HG03457 (cell line): ENCODE results near the gene NFIA.

Experiments used
- ATAC-seq: cut with Tn5 transposase; IDR thresholded peaks from one replicate; pipeline ENCODE4 v1.9.1; 2021; ENCODE audit warnings: moderate number of reproducible peaks; ENCODE audit not compliant: unreplicated experiment

Gene NFIA

DNA sequence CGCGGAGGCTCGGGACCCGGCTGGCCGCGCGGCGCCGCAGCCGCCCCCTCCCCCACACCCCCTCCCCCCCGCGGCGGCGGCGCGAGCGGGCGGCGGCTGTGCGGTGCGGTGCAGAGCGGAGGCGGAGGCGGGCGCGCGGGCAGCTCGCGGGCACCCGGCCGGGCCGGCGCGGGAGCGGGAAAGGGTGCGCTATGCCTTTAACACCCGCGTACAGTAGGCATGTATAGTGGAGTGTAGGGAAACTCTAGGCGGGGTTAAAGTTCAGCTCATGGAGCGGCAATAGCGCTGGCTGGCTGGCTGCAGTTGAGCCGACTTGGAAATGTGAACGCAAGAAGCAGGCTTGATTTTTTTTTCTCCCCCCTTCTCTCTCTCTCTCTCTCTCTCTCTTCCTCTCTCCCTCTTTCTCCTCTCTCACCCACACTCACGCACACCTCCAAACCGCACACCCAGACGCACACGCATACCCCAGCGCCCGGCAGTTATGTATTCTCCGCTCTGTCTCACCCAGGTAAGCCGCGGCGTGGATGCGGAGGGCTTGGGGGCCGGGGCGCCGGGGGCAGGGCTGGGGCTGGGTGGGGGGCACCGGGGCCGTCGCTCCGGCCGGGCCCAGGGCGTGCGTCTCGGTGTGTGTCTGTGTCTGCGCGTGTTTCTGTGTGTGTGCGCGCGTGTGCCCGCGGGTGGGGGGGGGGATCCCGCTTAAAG is at the start of gene NFIA:
Gene NFIA (plus strand): TSS at position 251 of the 702 bp plus-strand sequence.
- no peak for ATAC-seq

DNA sequence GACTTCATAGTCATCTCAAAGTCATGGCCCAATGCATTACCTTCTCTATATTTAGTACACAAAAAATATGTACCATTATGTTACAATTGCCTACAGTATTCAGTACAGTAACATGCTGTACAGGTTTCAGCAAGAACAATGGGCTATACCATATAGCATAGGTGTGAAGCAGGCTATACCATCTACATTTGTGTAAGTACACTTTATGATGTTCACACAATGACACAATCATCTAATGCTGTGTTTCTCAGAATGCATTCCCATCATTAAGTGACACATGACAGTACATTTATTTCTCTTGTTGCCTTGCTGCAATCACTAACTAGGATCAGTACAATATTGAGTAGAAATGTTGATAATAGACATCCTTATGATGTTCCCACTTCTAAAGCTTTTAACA is 46.5 kb upstream of the NFIA start:
- no peak for ATAC-seq

DNA sequence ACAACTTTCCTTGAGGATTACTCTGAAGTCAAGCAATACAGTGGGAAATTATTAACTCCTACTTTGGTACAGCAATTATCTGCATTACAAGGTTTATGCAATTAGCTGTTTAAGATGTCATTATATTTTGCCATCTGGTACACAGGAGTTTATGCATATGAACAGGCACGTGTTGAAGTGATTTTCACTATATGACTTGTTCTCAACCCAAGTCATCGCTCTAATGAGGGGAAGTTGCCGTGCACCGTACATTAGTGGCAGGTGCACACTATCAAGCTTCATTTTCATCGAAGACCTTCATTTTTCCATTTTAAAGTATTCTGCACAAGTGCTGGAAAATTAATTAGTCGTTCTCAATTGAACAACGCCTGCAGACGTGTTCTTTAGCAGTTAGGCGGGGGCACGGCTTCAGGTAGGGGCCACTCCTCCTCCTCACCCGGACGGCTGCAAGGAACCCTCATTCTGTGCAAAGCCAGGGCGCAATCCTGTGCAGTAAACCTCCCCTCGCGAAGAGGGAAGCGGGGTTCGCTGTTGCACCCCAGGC is 39.8 kb upstream of the NFIA start:
- ATAC-seq, result no peak

DNA sequence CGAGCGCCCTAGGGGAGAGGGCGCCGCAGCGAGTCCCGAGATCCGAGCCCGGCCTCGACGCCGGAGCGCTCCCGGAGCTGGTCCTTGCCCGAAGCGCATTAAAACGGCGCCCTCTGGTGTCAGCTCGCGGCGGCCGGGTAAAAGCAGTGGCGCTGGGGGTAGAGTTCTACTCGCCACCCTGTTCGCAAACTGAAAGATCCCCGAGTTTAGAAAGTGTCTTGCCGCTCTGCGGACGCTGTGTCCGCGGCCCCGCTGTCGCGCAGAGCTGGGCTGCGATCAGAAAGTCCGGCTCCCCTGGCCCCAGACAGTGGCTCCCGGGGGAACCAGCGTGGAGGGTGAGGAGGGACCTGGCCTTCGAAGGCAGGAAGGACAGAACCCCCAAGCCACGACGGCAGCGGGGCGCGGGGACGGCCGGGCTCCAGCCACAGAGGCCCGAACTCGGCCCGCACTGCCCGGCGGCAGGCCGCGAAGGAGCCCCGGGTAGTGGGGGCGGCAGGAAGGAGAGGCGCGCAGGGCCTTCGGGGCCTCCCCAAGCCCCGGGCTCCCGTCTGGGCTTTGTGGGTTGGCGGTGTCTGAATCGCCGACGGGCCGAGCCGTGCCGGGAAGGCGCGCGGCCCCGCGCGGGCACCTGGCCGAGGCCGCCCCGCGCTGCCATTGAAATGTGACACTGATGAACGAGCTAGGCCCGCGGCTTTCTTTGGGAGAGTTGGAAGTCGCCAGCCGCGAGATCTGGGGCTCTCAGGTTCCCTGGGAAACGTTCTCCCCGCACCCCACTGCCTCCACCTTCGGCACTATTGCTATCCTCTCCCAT is 39.1 kb upstream of the NFIA start:
- peak; percentile 82 for ATAC-seq

DNA sequence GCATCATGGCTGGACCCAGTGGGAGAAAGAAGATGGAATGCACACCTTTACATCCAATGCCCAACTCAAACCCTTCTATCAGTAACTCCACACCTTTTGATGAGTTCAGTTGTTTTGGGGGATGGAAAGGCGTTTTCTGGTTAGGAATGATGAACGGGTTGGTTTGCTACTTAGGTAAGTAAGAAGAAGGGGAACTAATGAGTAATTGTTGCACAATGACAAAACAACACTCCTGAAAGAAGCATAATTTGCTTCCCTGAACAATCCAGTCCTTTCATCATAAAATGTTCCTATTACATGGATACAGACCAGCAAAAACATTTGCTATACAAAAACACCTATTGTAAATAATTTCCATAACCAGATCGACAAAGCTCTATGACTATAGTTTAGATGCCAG is 35.9 kb upstream of the NFIA start:
- no peak for ATAC-seq

DNA sequence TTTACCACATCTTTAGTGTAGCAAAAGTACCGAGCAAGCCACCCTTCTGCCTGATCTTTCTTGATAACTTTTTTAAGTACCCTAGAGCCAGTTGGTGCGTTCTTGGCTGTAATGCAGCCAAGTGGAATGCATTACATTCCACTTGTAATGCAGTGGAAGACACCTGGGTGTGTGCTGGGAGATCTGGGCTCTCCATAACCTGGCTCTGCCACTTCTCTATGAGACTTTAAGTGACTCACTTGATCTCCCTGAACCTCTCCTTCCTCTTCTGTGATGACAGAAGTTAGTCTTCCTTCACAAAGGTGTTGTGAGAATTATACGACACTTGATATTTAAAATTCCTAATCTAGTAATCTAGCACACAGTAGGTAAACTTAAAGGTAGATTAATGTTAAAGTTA is 35.3 kb upstream of the NFIA start:
- ATAC-seq, result no peak

DNA sequence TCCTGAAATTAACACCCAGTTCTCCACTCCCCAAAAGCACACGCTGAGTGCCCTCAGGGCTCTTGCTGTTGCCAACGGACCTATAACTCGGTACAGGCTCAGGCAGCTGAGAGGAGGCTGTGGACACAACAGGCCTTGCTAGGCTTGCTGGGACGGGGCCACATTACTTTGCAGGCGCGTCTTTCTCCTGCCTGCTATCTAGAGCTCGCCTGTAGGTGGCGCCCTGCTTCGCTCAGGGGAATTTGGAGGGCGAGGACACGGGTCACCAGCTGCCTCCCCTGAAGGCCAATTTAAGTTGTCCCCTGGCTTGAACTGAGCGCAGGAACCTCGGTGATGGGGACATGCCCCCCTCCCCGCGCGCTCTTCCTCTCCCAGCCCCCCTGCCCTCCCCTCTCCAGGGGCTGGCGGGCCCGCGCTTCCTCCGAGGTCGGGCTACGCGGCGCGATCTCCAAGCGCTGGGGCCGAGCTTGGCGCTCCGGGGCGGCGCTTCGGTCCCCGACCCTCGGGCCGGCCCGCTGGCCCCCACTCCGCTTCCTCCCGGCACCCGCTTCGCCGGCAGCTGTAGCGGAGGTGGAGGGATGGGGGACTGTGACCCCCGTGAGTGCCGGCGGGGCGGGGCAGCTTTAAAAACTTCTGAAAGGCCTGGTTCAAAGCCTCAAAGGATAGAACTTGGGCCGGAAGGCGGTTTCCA is 32.4 kb upstream of the NFIA start:
- peak; percentile 84 for ATAC-seq

DNA sequence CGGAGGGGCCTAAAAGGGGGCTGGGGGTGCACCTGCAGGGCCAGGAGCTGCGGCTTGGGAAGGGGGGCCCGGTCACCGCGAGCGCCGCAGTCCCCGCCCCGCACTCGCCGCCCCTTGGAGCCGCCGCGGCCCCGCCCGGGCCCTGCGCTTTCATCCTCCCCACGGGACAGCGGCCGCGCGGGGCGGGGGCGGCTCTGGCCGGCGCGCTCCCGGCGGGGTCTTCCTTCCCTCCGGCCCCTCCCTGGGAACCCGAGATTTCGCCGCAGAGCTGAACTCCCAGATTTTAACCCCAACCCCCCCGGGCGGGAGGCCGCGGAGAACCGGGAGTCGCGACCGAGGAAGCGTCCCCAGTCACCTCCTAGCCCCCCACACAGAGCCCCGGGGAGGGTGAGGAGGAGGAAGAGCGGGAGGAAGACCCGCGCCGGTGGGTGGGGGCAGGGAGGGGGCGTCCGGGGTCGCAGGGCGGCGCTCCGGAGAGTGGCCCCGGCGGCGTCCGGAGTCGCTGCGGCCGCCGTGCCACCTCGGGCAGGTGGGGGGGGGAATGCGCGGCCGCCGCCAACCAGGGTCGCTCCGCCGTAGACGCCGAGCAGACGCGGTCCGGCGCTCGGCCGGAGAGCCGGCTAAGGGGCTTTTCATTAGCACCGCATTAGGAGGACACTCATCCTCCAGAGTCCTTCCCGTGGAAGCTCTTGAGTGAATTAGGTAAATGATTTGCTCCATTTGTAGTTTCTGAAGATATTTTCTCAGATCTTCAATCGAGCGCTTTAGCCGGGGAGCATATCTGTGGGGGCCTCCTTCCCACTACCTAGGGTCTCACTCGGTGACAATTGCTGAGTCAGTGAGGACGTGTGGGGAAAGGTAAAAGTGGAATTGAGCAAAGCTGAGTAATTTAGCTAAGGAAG is 31.6 kb upstream of the NFIA start:
- ATAC-seq, result no peak

DNA sequence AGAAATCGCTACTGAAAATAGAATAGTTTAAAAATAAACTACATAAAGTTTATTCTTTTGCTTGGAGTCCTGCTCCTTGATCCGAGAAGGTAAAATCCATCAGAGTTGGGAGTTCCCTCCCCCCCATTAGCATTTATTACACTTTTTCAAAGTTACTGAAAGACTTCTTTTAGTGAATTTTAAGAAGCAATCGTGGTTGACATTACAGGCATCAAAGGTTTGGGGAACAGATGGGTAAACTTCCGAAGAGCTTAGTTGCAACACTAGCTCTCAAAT is 31.0 kb upstream of the NFIA start:
- ATAC-seq, result no peak

DNA sequence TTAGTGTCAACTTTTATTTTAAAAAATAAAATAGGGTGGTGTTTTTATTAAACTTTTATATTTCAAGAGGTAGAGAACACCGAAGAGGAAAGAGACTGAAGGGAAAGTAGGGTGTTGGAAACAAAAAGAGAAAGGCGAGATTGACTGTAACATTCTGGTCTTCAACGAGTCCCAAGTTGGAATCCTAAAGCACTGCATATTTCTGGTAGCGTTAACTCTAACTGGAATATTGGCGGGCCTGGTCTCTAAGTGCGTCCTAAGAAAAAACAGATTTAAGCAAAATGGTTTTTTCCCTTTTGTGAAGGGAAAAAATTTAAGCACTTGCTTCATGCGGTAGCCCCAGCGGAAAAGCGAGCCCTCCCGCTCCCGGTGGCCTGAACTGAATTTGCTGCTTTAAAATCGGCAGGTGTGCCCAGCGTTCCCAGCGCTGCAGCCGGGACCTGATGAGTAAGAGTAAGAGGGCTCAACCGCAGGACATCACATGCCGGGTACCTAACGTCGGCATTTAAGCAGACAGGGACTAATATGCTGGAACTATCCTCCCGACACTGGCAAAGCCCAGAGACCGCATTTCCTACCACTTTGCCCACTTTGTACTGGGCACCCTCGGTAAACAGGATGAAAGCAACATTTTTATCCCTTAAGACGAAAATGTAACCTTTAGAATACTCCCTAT is 30.5 kb upstream of the NFIA start:
- ATAC-seq, result no peak

DNA sequence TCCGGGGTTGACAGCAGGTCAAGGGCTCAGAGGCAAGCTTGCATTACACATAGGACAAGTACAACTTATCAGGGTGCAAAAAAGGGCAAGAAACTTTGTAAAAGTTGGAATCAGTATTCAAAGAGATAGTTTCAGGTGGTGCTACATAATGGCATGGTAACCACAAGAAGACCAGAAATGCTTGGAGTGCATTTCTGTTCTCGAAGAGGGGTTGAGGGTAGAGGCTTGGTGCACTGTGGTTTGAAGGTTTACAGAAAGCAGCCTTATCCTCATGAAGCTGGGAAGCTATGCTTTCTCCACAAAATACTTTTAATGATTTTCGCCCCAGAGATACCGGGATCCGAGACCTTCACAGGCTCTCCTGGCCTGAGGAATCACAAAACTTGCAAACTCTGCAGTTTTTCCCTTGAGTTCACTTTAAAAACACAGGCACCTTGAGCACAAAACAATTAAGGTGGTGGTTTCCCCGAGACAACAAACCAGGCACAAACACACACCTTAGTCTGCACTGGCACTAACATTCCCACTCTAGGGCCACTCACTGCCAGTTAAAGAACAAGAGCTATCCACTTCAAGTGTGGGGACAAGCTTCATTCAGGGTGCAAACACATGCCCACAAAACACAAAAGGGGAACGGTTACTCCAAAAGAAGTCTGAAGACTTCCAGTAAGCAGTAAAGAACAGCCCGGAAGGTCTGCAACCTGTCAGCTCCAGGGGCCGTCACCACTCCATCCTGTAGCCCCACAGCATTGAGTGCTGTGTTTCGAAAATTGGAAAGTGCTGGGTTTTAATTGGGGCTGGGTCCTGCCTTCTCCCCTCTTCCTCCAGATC is 29.8 kb upstream of the NFIA start:
- ATAC-seq, result no peak

DNA sequence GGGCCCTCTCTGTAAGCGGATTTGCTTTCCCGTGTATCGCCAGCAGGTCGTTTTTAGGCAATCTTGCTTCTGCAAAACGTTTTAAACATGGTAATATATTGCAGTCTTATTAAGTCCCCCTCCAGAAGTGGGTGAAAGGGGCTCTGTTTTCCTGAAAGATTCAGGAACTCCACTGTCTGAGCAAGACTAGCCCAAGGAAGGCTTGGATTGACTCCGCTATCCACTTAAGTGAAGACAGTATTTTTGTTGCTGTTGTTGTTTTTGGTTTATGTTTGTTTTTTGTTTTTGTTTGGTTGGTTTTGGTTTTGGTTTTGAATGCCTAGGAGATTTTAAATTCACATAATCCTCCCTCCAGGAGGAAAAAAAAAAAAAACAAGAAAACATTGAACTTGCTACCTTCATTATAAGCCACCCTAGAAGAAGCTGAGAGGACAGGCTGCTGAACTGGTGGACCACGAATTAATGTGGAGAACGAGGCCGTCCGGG is 29.1 kb upstream of the NFIA start:
- ATAC-seq, result no peak

DNA sequence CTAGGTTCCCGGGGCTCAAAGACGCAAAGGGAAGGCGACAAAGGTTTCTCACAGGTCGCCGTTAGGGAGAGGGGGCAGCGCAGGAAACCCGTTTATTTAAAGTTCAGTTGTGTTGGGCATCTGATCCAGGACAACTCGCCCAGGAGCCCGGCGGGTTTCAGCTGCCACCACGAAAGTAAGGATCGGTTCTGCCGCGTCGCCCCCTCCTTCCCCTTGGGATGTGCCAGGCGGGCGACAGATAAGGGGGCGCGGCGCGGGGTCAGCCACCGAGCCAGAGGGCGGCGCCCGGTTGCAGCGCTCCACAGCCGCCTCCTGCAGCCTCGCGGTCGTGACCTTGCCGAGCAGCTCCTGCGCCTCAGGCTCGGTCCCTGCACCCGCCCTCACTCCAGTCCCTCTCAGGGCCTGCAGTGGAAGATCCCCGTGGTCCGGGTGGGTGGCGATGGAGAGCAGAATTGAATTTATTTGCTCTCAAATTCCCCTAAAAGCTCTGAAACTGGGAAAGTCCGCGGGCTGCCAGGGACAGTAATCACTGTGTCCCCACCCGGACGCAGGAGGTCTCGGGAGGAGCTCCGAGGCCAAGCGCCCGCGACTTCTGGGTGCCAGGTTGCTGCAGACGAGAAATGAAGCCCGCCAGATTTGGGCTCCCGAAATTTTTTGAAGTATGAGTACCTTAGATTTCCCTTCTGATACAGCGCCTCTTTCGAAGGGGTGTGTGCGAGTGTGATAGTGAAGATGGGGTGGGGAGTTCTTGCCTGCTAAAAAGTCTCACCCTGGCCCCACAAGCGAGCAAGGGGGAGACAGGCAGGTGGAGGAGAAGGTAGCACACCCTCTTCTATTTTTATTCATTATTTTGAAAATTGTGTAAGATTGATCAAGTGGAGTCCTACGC is 28.4 kb upstream of the NFIA start:
- ATAC-seq, result no peak

DNA sequence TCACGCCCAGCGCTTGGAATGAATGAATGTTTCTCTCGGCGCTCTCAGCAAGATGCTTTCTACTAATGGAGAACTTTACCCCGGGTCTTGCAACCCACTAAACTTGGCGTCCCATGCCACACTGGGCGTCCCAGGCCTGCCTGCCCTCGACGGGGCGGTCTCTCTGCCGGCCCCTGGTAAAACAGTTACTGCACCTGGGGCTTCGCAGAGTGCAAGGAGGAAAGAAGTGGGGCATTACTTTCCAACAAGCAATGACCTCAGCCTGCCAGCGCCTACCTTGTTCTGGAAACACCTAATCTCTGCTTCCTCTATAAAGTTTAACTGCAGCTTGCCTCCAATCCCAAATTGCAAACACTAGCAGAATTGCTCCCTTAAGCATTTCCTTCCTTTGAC is 27.8 kb upstream of the NFIA start:
- ATAC-seq, result no peak

DNA sequence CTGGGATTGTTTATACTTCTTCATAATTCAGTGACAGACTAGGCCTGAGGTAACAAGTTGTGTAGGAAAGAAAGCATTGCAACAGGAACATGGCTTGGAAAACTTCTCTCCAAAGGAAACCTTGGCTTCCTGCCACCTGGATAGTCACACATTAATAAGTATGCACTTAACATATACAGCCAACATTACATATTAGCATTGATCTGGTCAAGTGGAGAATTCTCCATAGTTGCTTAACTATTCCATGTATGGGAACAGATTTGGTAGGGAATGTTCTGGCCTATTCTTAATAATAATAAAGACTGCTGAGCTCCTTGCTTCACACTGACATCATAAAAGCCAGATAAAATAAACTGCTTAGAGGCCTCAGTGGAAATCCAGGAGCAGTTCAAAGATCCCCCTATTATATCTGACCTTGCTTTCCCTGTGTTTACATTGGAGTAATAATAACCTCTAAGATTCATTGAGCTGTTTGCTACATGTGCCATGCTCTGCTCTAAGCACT is 27.2 kb upstream of the NFIA start:
- ATAC-seq, result no peak

DNA sequence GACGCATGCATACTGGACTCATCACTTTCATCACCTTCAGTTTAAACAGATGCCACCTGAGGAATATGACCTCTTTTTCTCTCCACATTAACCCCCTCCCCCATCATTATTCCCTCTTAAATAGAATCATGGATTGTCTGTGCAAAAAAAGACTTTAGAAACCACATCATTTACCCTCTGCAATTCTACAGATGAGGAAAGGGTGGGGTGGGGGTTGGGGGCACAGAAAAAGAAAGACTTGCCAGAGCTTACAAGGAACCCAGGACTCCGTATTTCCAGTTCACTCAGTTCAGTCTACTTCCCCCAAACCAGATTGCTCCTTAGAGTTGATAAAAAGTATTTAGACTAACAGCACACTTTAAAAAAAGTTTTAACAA is 26.2 kb upstream of the NFIA start:
- ATAC-seq, result no peak

DNA sequence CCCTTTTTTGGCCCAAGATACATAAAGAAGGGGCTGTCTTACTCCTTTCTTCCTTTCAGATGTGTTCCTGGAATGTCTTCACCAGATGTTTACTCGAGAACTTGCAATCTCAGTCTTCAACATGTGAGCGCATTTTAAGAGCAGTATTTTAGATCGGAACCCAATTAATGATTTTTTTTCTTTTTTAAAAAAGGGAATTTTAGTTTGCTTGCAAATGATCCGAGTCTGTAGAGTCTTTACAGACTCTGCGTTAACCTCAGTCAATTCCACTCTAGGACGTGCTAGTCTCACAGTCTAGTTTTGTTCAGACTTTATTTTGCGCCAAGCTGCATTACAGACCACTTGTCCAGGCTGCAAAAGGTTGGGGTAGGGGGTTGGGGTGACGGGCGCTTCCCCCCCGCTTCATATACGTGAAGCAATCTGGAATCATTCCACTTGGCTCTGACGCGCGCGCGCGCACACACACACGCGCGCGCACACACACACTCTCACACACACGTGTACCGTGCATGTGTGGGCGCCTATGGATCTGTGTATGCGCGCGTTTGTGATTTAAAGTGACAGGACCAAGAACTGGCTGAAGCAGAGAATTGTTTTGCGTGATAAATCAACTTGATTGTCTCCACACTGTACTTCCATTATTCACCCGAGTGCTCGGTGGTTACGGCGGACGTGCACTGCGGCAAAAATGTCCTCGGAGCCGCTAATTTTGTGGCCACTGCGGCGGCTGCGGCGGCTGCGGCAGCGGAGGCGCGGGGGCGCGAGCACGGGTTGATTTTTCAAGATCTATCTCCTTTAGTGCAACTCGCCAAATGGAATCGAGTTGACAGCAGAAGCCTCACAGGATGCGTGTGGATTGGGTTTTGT is 25.6 kb upstream of the NFIA start:
- ATAC-seq, result no peak
